HG03095 (cell line): ENCODE results near the gene ITGA11.

Experiments
- ATAC-seq: cut with Tn5 transposase; IDR thresholded peaks from one replicate; pipeline ENCODE4 v1.9.1; 2021; ENCODE audit warnings: moderate library complexity; ENCODE audit not compliant: unreplicated experiment

Gene ITGA11

DNA sequence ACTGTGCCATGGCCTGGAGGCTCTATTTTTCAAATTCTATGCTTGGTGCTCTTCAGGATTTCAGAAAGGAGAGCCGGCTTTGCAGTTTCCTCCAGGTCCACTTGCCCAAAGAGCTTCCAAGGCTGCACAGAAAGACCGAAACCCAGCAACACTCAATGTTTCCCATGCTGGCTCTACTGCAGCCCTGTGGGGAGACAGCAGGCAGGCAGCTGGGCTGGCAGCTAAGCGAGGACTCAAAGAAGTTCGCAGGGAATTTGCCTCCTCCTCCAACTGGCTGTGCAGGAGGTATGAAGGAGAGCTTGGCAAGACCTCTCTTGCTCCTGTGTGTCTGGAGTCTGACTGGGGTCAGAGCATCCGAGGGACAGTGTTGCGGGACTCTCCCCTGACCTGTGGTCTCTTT lies 17.4 kb upstream of the ITGA11 start:
- ATAC-seq = no peak

DNA sequence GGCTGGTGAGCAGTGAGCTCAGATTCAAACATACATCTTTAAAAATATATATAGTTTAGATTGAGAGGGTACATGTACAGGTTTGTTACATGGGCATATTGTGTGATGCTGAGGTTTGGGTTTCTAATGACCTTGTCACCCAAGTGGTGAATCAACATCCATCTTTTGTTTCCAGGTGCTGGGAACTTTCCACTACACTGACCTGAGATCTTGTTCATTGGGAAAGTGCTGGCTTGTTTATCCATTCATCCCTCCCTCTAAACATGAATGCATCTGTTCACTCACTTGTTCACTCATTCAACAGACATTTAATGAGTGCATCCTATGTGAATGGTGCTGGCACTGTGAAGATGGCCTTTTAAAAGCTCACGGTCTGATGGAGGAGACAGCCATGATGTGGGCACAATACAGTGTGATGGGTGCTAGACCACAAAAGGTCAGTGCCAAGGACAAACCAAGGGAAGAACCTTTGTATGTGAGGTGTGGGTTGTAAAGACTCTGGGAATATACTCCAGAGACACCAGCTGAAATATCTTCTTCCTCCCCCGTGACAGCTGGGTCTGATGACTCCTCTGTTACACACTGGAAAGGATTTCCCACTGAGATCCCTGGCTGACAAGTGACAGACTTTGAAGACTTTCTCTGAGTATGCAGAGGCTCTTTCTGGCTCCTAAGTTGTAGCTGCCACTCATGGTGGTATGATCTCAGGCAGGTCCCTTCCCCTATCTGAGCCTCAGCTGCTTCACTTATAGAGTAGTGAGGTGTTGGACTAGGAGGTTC lies 16.2 kb upstream of the ITGA11 start:
- ATAC-seq = no peak

DNA sequence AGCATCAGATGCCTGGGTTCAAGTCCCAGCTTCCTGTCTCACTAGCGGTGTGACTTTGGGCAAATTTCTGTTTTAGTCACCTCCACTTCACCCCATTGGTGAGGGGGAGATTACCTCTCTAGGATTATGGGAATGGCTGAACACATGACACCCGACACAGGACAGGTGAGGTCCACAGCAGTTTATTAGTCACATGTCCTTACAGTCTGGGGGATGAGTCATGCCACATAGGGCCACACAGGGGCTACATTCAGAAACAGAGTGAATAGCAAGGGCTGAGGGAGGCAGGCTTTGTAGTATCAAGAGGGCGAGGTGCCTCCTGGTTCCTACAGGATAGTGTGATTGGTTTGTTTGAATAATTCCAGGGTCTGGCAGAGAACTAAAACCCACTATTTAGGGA lies 15.2 kb upstream of the ITGA11 start:
- no peak for ATAC-seq

DNA sequence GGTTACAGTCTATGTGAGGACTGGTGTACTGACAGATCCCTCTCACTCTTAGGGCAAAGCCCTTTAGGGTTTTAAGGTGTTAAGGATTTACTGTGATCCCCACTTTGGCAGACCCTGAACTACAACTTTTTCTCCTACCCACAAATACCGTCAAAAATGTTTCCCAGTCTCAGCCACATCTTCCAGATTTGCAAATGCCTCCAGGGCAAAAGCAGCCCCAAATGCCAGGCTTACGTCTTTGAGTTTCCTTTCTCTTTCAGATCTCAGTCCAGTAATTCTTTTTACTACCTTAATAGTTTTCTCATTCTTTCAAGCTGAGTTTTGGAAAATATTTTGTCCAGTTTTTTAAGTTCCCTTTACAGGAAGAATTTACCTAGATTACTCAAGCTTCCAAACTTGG lies 13.4 kb upstream of the ITGA11 start:
- no peak for ATAC-seq

DNA sequence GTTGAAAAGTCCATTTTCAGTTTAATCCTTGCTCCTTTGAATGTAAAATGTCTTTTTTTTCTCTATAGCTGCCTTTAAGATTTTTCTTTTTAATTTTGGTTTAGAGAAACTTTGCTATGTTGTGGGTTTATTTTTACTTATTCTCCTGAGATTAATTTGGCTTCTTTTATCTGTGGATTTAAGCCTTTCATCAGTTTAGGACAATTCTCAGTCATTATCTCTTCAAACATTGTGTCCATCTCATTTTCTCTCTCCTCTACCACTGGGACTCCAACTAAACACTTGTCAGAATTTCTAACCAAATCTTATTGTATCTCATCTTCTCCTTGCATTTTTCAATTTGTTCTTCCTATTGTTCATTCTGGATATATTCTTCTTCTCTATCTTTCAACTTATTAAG lies 12.4 kb upstream of the ITGA11 start:
- ATAC-seq = no peak

DNA sequence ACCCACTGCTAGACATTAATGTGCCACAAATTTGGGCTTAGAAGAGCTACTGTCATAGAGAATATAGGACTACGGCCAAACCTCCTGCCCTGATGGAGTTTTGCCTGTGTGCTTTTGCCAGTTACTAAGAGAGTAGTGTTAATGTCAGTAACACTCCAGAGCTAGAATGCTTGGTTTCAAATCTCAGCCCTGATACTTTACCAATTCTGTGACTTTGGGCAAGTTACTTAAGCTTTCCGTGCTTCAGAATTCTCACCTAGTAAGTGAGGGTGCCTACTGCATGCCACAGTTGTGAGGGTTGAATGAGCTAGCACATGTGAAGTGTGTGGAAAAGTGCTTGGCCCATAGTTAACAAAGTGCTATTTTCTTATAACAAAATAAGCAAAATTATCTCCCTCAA lies 10.9 kb upstream of the ITGA11 start:
- no peak for ATAC-seq

DNA sequence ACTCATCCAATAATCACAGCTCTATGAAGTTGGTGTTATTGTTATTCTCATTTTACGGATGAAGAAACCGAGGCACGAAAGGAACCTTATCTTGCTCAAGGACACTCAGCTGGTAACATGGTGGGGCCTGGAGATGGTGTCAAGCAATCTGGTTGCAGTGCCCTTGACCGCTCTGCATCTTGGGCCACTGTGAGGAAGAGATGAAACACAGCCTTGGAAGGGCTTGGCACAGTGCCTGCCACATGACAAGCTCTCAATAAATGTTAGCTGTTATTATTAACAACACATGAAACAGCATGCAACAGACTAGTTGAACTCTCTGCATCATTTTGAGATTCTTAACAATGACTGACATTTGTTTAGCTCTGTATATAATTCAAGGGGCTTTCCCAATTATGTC lies 10.1 kb upstream of the ITGA11 start:
- no peak for ATAC-seq

DNA sequence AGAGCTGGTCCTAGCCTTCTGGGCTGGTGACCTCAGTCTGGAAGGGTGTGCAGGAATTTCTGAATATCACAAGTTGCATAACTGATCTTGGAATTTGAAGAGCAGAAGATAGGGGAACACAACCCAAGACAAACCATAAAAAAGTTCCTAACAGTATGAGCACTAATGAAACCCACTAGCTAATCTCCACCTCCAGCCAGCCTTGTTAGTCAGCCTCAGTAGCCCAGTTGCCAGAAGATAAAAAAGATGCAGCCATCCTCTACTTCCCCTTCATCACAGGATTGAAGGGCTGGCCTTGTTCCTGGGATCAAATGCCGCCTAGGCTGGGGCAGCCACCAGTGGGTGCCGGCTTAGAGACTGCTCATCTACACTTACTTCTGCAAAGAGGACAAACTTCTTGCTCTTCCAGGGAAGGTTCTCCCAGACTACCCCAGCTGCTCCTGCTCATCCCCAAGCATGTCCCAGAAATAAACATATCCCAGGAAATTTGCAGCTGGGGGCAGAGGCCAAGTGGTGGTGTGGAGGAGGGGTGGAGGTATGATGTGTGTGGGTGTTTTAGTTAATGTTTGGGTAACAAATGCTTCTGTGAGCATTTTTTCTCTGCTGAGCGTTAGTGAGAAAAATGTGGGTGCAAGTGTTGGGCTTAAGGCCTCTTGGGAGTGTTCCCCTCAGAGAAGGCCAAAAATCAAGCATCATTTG lies 9.2 kb upstream of the ITGA11 start:
- ATAC-seq = no peak

DNA sequence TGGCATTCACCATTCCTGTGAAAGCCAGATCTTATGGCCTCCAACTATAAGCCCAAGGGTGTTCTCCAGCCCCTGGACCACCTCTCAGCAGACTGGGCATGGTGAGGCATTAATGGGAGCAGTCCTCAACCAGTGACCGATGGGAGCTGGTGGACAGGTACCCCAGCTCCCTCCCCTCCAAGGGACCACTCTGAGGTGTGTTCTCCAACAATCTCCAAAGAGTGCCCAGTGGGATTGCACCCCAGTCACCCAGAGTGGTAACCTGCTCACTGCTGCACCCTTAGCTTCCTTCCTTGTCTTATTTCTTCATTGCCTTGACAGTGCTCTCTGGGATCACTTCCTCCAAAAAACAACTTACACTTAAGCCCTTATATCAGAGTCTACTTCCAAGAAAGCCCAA lies 8.2 kb upstream of the ITGA11 start:
- no peak for ATAC-seq

DNA sequence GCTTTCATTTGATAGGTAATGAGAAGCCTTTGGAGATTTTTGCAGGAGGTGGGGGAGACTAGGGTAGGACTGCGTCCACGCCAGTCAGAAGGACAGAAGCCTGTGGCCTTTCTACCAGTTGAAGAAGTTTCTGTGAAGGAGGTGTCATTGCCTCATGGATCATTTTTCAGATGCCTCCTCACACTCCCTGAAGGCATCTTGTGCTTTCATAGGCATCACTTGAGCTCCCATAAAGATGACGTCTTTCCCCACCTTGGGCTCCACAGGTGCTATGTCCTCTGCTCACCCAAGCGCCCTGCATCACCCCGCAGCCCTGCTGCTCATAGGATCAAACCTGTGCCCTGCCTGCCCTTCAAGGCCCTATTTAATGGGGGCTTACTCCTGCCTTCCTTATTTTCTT lies 7.5 kb upstream of the ITGA11 start:
- no peak for ATAC-seq

DNA sequence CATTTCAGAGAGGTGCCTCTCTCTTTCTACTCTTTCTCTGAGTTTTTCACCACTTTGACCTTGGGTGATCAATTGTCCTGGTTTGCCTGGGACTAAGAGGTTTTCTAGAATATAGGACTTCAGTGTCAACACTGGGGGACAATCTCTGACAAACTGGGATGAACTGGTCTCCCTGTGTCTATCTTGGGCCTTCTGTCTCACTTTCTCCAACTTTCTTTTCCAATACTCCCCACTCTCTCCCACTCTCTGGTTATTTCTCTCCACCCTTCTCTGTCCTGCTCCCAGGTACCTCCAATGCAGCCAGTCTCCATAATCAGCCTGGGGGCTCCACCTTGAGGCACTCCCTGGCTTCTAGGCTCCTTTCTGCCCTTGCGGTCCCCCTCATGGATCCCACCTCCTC lies 4.7 kb upstream of the ITGA11 start:
- ATAC-seq = no peak

DNA sequence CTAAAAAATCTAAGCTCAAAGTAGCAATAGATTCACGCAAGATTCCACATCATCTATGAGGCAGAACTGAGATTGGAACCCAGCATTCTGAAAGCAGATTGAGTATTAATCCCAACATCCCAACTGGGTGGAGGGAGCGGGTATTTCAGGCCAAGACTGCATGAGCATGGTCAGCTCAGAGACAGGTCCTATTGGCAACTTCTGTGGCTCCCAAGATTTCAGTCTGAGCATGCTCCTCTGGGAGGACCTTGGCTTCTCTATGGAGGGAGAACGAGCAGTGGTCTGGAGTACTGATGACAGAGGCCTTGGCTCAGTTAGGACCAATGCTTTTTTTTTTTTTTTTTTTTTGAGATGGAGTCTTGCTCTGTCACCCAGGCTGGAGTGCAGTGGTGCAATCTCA lies 4.0 kb upstream of the ITGA11 start:
- ATAC-seq = no peak

DNA sequence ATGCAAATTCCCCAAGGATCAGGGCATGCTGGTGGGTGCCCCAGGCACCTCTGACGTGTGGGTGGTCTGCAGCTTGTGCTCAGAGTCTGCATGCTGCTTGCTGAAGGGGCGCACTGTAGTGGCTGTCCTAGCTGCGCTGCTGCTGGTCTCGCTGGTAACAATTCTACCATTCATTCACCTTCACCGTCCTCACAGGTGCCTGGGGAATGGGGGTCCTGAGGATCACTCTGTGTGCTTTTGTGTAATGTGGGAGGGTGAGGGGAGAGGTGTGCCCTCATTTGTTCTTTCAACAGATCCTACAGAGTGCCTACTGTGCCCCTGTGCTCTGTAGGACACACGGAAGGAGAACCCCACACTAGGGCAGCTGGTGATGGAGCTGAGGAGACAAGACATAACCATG lies 2.1 kb upstream of the ITGA11 start:
- no peak for ATAC-seq

DNA sequence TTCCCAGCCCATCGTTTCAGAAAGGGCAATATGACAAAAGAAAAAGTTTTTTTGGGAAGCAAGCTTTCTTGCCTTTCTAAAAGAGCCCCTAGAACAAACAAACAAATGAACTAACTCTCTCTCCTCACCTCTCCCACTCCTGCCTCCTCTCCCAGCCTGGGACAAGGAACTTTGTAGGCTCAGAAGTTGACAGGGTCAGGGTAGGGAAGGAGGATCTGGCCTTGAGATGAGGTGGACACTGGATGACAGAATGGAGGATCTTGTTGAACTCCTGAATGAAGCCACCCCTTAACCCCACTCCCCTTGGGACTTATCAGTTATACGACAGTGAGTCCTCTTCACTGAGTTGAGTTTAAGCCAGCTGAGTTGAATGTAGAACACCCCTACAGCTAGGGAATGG lies 1.6 kb upstream of the ITGA11 start:
- ATAC-seq = no peak

DNA sequence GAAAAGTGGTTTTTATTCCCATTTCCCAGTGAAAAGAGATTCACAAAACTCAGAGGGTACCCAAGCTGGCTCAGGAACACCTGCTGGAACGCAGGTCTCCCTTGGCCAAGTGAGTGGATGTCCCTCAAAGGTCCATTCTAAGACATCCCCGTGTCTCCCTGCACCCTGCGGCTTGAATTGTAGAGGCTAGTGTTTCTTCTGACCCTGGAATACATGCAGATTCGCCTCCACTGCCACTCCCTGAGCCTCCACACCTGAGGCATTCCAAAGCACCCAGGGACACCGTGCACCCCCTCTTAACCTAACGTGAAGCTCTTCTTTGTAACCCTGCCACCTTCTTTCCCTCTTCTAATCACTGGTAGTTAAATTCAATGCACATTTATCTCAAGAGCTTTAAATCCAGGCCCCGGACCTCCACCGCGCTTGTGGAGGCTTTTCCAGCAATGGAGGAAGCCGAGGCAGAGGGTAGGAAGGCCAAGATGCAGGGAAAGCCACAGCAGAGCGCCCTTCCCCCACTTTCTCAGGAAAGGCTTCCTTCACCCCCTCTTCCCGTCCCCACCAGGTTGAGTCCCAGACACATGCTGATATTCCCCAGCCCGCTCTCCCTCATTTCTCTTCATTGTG lies 590 bp upstream of the ITGA11 start:
- no peak for ATAC-seq

DNA sequence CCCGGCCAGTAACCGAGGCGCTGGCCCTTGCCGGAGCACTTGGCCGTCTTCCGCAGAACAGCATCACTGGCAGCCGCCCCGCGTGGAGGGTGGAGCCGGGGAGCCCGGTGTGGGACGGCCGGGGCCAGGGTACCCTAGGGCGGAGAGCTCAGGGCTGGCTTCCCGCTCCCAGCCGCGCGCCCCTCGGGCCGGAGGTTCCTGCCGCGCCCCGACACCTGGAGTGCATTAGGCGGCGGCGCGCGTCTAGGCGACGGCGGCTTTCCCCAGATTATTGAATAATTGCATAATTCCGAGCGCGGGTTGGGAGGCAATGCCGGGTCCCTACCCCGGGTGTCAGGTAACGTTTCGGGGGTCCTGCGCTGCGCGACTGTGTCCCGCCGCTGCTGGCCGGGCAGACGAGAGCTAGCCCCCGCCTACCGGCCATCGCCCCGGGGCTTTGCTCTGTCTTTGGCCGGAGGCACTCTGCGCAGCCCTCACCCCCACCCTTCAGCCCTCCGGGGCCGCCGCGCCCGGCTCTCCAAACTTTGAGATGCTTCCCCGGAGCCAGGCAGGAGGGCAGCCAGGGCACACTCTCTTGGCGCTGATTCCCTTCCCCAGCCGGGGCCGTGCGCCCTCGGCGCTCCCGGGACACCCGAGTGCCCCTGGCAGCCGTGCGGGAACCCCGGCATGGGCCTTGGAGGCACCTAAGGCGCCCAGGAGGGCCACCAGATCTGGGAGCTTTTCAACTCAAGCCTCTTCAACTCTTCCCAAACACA lies 749 bp downstream of the ITGA11 start:
- ATAC-seq = no peak

DNA sequence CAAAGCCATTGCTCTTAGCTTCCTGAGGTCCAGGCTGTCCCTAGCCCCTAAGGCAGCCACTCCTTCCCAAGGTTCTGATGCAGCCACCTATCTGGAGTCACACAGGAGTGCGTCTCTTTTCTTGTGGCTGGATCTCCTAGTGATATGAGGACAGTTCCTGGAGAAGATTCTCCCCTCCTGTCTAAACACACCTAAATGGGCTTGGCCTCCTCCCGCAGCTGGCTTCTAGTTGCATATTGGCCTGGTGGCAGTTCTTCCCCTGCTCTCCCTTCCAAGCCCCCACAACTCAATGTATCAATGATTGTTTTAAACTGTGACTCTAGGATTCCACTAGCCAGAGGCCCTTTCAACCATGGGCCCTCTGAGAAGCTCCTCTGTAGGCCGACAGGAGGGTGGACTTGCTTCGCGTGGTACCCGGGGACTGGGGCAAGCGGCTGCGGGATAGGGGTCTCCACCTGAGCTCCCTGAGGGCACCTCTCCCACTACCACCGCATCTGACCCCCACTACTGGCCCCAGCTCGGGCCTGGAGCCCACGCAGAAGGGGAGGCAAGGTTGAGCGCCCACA lies 1.4 kb downstream of the ITGA11 start:
- ATAC-seq = no peak

DNA sequence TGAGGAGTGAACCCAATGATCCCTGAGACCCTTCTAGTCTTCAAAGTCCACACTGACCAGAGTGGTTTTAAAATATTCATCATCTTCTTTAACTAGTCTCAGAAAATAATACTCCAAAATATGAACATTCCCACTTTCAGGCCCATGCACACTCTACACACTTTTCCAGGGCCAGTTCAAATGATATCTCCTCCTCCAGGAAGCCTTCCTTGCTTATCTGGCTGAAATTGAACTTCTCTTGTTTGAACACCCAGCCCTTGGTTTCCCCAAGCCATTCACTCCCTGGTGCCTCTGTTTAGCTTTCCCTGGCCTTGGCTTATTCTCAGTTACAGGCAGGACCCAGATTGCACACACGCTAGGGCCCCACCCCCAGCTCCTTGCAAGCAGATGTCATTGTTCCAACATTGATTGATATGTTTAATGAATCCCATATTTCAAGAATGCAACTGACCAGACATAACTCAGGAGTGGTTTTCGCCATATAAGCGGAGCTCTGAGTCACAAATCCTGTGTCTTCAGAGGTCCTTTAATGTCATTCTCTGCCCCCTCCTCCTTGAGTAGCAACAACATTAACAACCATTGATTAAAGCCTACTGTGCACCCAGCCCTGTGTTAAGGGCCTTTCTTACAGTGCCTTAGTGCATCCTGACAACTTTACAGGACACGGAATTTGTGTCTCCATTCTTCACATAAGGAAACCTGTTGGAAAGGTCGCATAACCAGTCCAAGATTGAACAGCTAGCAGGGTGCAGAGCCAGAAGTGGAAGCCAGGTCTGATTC lies 2.1 kb downstream of the ITGA11 start:
- no peak for ATAC-seq

DNA sequence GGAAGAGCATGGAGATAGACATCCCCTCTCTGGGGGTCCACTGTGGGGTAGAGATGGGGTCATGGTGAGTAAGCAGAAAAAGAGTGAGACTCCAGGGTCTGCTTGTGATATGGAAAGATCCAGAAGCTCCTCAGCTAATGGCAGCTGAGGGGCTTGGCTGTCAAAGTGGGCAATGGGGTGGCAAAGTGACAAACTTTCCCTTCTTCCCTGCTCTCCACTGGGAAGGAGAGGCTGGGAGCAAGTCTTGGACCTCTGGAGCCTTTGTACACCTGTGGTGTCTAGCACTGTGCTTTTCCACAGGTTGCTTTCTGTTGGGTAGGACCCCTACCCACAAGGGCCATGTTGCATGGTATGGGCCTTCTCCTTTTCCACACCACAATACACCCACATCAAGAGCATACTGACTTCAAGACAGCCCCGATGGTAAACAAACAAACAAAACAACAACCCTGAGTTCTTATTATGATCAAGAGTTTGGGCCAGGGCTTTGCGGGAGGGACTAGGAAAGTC lies 3.5 kb downstream of the ITGA11 start:
- no peak for ATAC-seq

DNA sequence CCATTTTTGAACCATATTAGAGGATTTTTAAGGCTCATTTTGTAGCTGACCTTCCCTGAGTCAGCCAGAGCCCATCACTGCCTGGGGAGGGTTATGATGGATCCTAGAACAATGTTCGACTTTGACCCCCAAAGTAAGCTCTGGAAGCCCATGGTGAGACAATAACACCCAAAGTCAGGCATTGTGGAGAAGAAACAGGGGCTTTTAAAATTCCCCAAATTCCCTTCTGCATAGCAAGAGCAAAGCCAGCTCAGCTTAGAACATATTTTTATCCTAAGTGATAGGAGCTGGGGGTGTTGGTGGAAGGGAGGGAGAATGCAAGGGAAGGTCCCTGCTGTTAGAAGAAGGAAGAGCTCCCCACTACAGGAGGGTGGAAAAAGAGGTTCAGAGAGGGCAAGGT lies 4.0 kb downstream of the ITGA11 start:
- no peak for ATAC-seq
